Transverse colon (tissue), 4 donors: ENCODE results near the gene NLGN1. TPM values are rescaled to one million over a fixed set of nuclear protein-coding genes. Genes with fewer than 3 reads are reported as not detected.

Experiments used
- DNase-seq: peaks from one replicate; pipeline ENCODE4 v3.0.0-alpha.2; 2019
- H3K27ac ChIP-seq, 4 donors: fragments of 200-600 bp; sonication (generic); 2 replicates each; pipeline ENCODE4 v1.5.1; 2016 to 2018; ENCODE audit warnings: inconsistent platforms in 4 of 4
- H3K27me3 ChIP-seq: fragments of 200-600 bp; sonication (generic); 2 replicates; pipeline ENCODE4 v1.5.1; 2017; ENCODE audit warnings: inconsistent platforms
- H3K36me3 ChIP-seq, 4 donors: fragments of 200-600 bp; sonication (generic); 2 replicates each; pipeline ENCODE4 v1.5.1; 2017 to 2019; ENCODE audit warnings: inconsistent platforms in 4 of 4
- H3K4me1 ChIP-seq, 4 donors: fragments of 200-600 bp; sonication (generic); 2 replicates each; pipeline ENCODE4 v1.5.1; 2017 to 2020; ENCODE audit warnings: inconsistent platforms in 4 of 4
- H3K4me3 ChIP-seq, 4 donors: fragments of 200-600 bp; sonication (generic); 1 replicate in 1 of 4; 2 replicates in 3 of 4; pipeline versions ENCODE4 v1.5.1 to v1.6.1; 2017 to 2019; ENCODE audit warnings: inconsistent platforms in 4 of 4
- H3K9me3 ChIP-seq, 2 donors: fragments of 200-600 bp; sonication (generic); 2 replicates each; pipeline ENCODE4 v1.5.1; 2017 to 2019; ENCODE audit warnings: inconsistent platforms in 2 of 2
- EP300 ChIP-seq: sonication (generic); formaldehyde crosslinking; IDR thresholded peaks from one replicate; pipeline ENCODE4 v1.6.1; 2017; ENCODE audit warnings: antibody characterized with exemption, low read depth
- POLR2A ChIP-seq: fragments of 450-650 bp; IDR thresholded peaks from one replicate; pipeline ENCODE4 v1.6.1; 2016; ENCODE audit warnings: antibody characterized with exemption, mild to moderate bottlenecking, moderate library complexity
- POLR2AphosphoS5 ChIP-seq, 3 donors: sonication (generic); formaldehyde crosslinking; IDR thresholded peaks; one replicate each; pipeline ENCODE4 v1.6.1; 2016; ENCODE audit warnings: antibody characterized with exemption in 3 of 3
- WGBS, 2 donors: methylation state at CpG; one replicate each; pipeline ENCODE4 v1.1.5; 2018; ENCODE audit warnings: low coverage in 1 of 2; 5-methylcytosine and 5-hydroxymethylcytosine counted together
- in situ Hi-C, 4 donors: fragments of 200-750 bp; cut with MboI; loops; one replicate each; pipeline versions ENCODE4 v1.15.0 to v1.15.1; 2017; ENCODE audit warnings: low sequenced_read_pairs in 3 of 4, low pct_ligation_motif_present in 1 of 4, low pct_unique_long_range_greater_than_20kb in 1 of 4
- intact Hi-C: fragments of 100-400 bp; cut with DNase I; formaldehyde crosslinking; loops from one replicate; pipeline ENCODE4 v1.15.1; 2023; ENCODE audit warnings: low total_unique reads
- total RNA-seq, 4 donors: library from RNA; depleted of rRNA; stranded (reverse); fragments of >200 nt; gene quantifications; one replicate each; pipeline ENCODE4 v1.1.0, GENCODE V29; 2016
- TF ChIP-seq, protein P1 (sequence below), 5 experiments: fragments of 200-600 bp in 3 of 5; fragments of 450-650 bp in 2 of 5; sonication (generic) in 3 of 5; IDR thresholded peaks; 1 replicate in 2 of 5; 2 replicates in 3 of 5; pipeline ENCODE4 v1.5.1; 2016 to 2017; ENCODE audit warnings: antibody characterized with exemption in 5 of 5, inconsistent platforms in 3 of 5, mild to moderate bottlenecking in 2 of 5, moderate library complexity in 1 of 5

Gene NLGN1
- total RNA-seq, 4 donors from 2014 or later, result 0.40 to 5.2 (median 1.9) TPM; not detected in 1

DNA sequence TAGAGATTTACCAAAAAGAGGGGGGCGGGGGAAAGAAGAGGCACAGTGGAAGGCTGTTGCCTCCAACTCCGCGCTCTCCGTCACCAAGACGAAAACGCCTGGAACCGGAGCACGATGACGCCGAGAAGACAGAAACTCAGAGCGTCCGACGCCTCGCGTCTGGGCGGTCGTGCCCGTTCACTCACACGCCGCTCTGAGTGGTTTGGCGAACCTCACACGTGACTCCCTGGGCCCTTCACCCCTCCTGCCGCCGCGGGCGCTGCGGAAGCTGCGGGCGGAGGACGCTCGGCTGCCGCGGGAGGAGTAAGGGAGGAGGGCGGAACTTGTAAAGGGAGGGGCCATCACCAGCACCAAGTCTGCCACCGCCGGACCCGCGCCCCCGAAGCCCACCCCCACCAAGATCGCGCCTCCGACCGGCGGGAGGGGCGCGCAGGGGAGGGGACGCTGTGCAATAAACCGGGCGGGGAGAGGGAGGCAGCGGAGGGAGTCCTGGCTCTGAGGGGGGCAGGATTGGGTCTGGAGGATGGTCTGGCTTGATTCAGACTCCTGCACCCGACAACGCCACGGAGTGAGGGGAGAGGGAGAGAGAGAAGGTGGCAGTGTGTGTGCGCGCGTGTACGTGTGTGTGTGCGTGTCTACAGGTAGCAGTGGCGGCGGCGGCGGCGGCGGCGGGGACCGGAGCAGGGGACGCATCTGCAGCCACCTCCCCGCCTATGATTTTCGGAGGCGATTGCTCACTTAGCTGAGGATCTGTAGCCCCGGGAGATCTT lies 1.9 kb upstream of the NLGN1 start:
- TF ChIP-seq EP300, result no peak
- TF ChIP-seq, protein P1, sequence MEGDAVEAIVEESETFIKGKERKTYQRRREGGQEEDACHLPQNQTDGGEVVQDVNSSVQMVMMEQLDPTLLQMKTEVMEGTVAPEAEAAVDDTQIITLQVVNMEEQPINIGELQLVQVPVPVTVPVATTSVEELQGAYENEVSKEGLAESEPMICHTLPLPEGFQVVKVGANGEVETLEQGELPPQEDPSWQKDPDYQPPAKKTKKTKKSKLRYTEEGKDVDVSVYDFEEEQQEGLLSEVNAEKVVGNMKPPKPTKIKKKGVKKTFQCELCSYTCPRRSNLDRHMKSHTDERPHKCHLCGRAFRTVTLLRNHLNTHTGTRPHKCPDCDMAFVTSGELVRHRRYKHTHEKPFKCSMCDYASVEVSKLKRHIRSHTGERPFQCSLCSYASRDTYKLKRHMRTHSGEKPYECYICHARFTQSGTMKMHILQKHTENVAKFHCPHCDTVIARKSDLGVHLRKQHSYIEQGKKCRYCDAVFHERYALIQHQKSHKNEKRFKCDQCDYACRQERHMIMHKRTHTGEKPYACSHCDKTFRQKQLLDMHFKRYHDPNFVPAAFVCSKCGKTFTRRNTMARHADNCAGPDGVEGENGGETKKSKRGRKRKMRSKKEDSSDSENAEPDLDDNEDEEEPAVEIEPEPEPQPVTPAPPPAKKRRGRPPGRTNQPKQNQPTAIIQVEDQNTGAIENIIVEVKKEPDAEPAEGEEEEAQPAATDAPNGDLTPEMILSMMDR (IDR thresholded peaks at IDR 0.05), result no peak
- TF ChIP-seq POLR2A, result peak; percentile 44
- TF ChIP-seq POLR2AphosphoS5 (IDR thresholded peaks at IDR 0.05), result peak; percentile 61 to 69 (median 69)
- Histone ChIP-seq H3K9me3 (no peaks in the 10 kb centered on the region), H3K36me3 (no peaks in the 10 kb centered on the region), H3K4me3 (peak overlapping the region; percentile 43 to 78 (median 48)), H3K4me1 (peaks cover 0 to 37% (median 8%) of the 10 kb centered on the region in 4 donors), H3K27me3 (peaks cover 67% of the 10 kb centered on the region), H3K27ac (peak overlapping the region; percentile 76 to 85 (median 82))
- intact Hi-C loops (no loop called here), in situ Hi-C loops (loop anchor here in 1 of 4 donors (25.0 kb wide), 1 partner anchor 167 kb away; no protein-coding TSS in a partner anchor)
- 1 to 20% methylated on average over 4 to 63 of the region's 71 CpGs for WGBS, 2 donors
- DNase-seq, result peak; percentile 75

- WGBS, 2 donors, result 2% methylated on average over 25 to 29 of the region's 29 CpGs
- Histone ChIP-seq H3K36me3 (no peaks in the 10 kb centered on the region), H3K4me3 (peak overlapping the region; percentile 43 to 78 (median 48)), H3K27ac (peak overlapping the region; percentile 76 to 85 (median 82)), H3K4me1 (peaks cover 0 to 37% (median 8%) of the 10 kb centered on the region in 4 donors), H3K9me3 (no peaks in the 10 kb centered on the region), H3K27me3 (peaks cover 67% of the 10 kb centered on the region)
- no peak for DNase-seq
- in situ Hi-C loops, result loop anchor here in 1 of 4 donors (25.0 kb wide), 1 partner anchor 166 kb away; no protein-coding TSS in a partner anchor
- intact Hi-C loops, result no loop called here
- no peak for TF ChIP-seq POLR2AphosphoS5 (IDR thresholded peaks at IDR 0.05)
- TF ChIP-seq POLR2A, result no peak
These were observed 1.1 kb upstream of the NLGN1 start for GRCh38 chr3:173396191-173397041.

DNA sequence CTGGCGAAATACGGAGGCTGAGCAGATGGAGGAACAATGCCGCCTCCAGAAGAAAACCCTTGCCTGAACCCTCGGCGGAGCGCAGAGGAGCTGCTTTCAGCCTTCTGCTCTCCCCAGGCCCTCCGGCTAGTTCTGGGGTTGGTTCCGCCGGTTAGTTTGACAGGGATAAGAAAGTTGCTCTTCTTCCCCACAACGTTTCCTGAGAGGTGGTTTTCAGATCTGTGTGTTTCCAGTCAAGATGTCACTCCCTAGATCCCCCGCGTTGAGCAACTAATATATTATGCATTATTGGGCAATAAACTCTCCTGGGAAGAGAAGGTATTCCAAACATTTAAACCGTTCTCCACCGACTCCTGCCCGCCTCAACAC lies 551 bp downstream of the NLGN1 start:
- H3K27ac ChIP-seq, result peak overlapping the region; percentile 76 to 85 (median 82)

GRCh38 chr3:173399044-173399443 lies 1.5 kb downstream of the NLGN1 start:
- in situ Hi-C loops (loop anchor here in 1 of 4 donors (25.0 kb wide), 1 partner anchor 163 kb away; no protein-coding TSS in a partner anchor), intact Hi-C loops (no loop called here)
- no peak overlapping the region for H3K4me3 ChIP-seq
- H3K4me1 ChIP-seq, result peaks cover 0 to 37% (median 8%) of the 10 kb centered on the region in 4 donors
- WGBS, 2 donors, result 62 to 75% methylated on average over 1 of the region's 1 CpG
- DNase-seq, result no peak
- H3K36me3 ChIP-seq, result no peaks in the 10 kb centered on the region
- peaks cover 60% of the 10 kb centered on the region for H3K27me3 ChIP-seq
- TF ChIP-seq POLR2A (no peak), POLR2AphosphoS5 (IDR thresholded peaks at IDR 0.05) (no peak), EP300 (no peak)
- TF ChIP-seq, protein P1 (IDR thresholded peaks at IDR 0.05), result no peak
- H3K9me3 ChIP-seq, result no peaks in the 10 kb centered on the region
- no peak overlapping the region for H3K27ac ChIP-seq

More for the DNA sequence above, 551 bp downstream of the NLGN1 start:
- Histone ChIP-seq H3K9me3 (no peaks in the 10 kb centered on the region), H3K4me3 (peak overlapping the region; percentile 27 to 78 (median 47)), H3K36me3 (no peaks in the 10 kb centered on the region), H3K4me1 (peaks cover 0 to 37% (median 8%) of the 10 kb centered on the region in 4 donors), H3K27me3 (peaks cover 60% of the 10 kb centered on the region)
- WGBS, 2 donors, result 13 to 32% methylated on average over 3 to 15 of the region's 15 CpGs
- intact Hi-C loops, result no loop called here
- in situ Hi-C loops, result loop anchor here in 1 of 4 donors (25.0 kb wide), 1 partner anchor 164 kb away; no protein-coding TSS in a partner anchor
- no peak for TF ChIP-seq EP300
- TF ChIP-seq, protein P1 (IDR thresholded peaks at IDR 0.05), result no peak
- TF ChIP-seq POLR2AphosphoS5 (IDR thresholded peaks at IDR 0.05), result no peak
- no peak for TF ChIP-seq POLR2A
- no peak for DNase-seq
